ENCODE measurements around the gene APOLD1.
A peak's percentile ranks its signal among the peaks of the same experiment; 100 is the strongest.

APOLD1 gene

DNA sequence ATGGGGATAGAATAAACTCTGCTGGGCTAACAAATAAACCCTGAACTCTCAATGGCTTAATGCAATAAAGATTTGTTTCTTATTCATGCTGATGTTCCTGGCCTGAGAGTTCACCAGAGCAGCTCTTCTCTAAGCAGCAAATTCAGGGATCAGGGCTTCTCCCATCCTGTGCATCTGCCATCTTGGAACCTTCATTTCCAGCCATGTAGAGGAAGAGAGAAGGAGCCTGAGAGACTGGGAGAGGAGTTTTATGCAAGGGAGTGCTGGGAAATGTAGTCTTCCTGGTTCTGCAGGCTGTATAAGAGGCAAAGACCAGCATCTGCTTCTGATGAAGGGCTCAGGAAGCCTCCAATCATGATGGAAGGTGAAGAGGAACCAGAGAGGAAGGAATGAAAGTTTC lies 20.6 kb upstream of the APOLD1 start:
- TF ChIP-seq POLR2A (IDR thresholded peaks at IDR 0.05; ENCODE audit: low read depth, low read length): no peak
- DNase-seq (ENCODE audit: insufficient read length, low spot score) (no peak), FAIRE-seq (no peak)

DNA sequence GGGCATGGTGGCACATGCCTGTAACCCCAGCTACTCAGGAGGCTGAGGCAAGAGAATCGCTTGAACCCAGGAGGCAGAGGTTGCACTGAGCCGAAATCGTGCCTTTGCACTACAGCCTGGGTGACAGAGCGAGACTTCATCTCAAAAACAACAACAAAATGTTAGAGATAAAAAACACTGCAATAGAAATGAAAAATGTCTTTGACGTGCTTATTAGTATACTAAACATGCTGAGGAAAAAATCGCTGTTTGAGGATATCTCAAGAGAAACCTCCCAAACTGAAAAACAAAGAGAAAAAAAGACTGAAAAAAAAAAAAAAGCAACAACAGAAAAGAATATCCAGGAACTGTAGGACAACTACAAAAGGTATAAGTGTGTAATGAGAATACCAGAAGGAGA lies 15.2 kb upstream of the APOLD1 start:
- no peak for FAIRE-seq
- no peak for TF ChIP-seq POLR2A (IDR thresholded peaks at IDR 0.05; ENCODE audit: low read depth, low read length)
- DNase-seq (ENCODE audit: insufficient read length, low spot score): no peak

DNA sequence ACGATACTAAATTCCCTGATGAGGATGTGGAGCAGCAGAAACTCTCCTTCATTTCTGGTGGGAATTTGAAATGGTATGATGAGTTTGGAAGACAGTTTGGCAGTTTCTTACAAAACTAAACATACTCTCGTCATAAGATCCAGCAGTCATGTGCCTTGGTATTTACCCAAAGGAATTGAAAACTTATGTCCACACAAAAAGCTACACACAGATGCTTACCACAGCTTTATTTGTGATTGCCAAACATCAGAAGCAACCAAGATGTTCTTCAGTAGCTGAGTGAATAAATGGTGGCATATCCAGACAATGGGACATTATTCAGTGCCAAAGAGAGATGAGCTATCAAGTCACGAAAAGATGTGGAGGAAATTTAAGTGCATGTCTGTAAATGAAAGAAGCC lies 10.7 kb upstream of the APOLD1 start:
- FAIRE-seq (peak; percentile 48), DNase-seq (ENCODE audit: insufficient read length, low spot score) (no peak)
- no peak for TF ChIP-seq POLR2A (IDR thresholded peaks at IDR 0.05; ENCODE audit: low read depth, low read length)

DNA sequence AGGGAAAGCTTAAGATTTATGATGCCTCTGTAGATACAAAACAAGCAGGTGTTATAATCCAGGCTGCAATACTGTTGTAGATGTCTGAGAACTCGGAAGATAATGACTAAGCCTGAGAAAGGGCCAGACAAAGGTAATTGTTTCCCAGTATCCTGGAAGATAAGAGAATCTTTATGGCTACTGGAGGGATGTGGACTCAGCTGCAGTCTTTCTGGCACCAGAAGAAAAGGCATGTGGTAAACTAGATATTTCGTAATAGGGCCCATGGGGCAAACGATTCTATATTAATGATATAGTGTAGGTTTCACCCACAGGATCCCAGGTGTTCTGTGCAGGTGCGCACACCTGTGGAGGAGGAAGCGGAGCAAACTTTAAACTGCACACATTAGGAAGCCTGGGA lies 9.2 kb upstream of the APOLD1 start:
- DNase-seq (ENCODE audit: insufficient read length, low spot score) (no peak), FAIRE-seq (peak; percentile 58)
- no peak for TF ChIP-seq POLR2A (IDR thresholded peaks at IDR 0.05; ENCODE audit: low read depth, low read length)

DNA sequence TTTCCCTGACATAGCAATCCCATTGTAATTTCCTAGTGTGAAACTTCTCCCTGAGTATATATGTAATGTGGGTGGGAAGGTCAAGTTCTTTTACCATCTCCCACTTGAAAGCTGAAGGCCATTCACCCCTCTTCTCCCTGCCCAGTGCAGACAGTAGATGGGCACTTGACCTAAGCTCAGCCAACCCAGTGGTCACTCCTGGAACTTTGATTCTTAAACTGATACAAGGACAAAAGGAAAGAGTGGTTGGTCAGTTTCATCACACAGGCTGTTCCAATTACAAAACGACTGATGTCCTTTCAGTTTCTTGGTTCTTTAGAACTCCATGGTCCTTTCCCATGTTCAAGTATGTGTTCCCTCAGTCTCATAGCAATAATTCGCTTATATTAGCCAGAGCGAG lies 8.4 kb upstream of the APOLD1 start:
- TF ChIP-seq POLR2A (IDR thresholded peaks at IDR 0.05; ENCODE audit: low read depth, low read length): no peak
- DNase-seq (ENCODE audit: insufficient read length, low spot score) (no peak), FAIRE-seq (peak; percentile 33)

DNA sequence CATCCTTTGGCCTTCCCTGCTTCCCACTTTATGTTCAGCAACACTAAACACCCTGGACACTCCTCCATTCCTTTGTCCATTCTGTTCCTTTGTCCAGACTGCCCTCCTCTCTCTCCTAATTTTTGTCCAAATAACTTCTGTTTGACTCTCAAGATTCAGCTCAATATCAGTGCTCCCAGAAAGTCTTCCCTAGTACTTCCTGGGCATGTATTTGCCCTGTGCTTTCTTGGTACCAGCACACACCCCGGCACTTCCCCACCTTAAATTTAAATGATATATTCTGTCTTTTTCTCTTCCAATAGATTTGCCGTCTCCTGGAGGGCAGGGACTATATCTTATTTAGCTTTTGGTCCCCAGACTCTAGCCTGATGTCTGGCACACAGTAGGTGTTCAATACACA lies 6.5 kb upstream of the APOLD1 start:
- FAIRE-seq (no peak), DNase-seq (ENCODE audit: insufficient read length, low spot score) (no peak)
- no peak for TF ChIP-seq POLR2A (IDR thresholded peaks at IDR 0.05; ENCODE audit: low read depth, low read length)

DNA sequence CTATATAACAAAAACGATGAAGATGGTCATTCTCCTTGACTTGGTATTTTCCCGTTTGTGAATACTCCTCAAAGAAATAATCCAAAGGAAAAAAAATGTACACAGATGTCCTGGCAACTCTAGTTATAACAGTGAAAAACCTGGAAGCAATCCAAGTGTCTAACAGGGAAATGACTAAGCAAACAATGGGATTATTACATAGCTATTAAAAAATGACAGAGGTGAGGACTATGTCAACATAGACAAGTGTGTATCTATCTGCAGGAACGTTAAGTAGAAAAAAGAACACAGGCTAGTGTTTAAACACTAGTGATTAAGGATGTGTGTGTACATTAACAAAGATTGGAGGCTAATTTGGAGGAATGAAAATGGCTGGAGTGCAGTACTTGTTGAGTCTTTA lies 5.9 kb upstream of the APOLD1 start:
- DNase-seq (ENCODE audit: insufficient read length, low spot score) (no peak), FAIRE-seq (peak; percentile 86)
- no peak for TF ChIP-seq POLR2A (IDR thresholded peaks at IDR 0.05; ENCODE audit: low read depth, low read length)

DNA sequence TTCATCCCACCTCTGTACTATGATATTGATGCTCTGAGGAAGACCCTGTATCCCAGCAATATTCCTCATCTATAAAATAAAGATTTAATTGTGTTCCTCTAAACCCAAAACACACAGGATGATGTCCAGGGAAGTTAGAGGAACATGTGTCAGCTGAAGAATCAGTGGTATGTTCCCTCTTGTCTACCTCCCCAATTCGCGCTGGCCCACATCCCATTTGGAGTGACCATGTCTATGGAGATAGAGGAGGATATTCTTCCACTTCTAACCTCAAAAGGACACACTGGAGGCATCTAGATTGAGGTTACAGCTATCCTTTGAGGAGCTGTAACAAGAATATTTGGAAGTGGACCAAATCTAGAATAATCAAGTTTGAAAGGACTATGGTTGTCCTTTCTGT lies 1.3 kb upstream of the APOLD1 start:
- TF ChIP-seq POLR2A (IDR thresholded peaks at IDR 0.05; ENCODE audit: low read depth, low read length): no peak
- DNase-seq (ENCODE audit: insufficient read length, low spot score) (no peak), FAIRE-seq (no peak)

DNA sequence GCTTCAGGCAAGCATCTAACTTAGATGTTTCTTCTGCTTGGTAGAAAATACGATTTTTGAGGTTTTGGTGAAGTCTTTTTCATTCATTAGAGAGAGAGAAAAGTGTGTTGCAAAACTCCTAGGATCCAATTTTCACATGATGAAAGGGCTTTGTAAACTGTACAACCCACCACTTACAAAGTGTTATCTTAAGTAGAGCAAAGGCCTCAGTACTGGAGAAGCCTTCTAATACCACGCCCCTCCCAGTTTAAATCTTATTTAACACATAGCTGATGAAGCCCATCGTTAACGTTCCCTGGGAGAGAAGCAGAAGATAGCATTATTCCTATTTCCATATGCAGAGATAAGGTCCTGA lies 869 bp downstream of the APOLD1 start:
- DNase-seq (ENCODE audit: insufficient read length, low spot score) (no peak), FAIRE-seq (no peak)

DNA sequence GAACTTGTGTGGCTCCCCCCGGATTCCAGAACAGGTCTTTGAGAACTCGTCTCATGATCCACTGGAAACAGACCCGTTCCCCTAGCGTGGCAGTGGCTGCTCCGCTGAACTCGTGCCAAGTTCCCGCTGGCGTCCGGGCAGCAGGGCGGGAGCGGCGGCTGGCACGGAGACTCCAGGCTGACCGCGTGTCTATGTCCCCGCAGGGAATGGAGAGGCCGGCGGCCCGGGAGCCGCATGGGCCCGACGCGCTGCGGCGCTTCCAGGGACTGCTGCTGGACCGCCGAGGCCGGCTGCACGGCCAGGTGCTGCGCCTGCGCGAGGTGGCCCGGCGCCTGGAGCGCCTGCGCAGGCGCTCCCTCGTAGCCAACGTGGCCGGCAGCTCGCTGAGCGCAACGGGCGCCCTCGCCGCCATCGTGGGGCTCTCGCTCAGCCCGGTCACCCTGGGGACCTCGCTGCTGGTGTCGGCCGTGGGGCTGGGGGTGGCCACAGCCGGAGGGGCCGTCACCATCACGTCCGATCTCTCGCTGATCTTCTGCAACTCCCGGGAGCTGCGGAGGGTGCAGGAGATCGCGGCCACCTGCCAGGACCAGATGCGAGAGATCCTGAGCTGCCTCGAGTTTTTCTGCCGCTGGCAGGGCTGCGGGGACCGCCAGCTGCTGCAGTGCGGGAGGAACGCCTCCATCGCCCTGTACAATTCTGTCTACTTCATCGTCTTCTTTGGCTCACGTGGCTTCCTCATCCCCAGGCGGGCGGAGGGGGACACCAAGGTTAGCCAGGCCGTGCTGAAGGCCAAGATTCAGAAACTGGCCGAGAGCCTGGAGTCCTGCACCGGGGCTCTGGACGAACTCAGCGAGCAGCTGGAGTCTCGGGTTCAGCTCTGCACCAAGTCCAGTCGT lies 1.5 kb downstream of the APOLD1 start:
- FAIRE-seq (no peak), DNase-seq (ENCODE audit: insufficient read length, low spot score) (peak; percentile 69)
- TF ChIP-seq POLR2A (IDR thresholded peaks at IDR 0.05; ENCODE audit: low read depth, low read length): peak; percentile 82

More for the DNA sequence above, 869 bp downstream of the APOLD1 start:
- no peak for TF ChIP-seq POLR2A (IDR thresholded peaks at IDR 0.05; ENCODE audit: low read depth, low read length)

DNA sequence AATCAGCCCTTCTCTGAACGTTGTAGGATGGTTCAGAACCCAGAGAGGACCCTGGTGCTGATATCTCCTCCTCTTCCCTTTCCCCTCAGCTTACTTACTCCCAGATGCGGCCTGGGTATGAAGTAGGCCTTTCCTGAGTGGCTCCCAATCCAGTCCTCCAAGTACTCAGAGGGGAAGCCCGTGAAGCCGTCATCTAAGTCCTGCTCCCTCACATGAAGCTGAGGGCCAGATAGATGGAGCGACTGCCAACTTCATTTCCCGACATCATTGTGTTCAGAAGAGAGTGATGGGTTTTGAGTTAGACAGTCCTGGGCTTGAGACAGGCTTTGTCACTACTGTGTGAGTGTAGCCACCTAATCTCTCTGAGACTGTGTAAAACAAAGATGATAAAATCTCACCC lies 2.7 kb downstream of the APOLD1 start:
- DNase-seq (ENCODE audit: insufficient read length, low spot score): no peak
- no peak for FAIRE-seq
- TF ChIP-seq POLR2A (IDR thresholded peaks at IDR 0.05; ENCODE audit: low read depth, low read length): no peak

DNA sequence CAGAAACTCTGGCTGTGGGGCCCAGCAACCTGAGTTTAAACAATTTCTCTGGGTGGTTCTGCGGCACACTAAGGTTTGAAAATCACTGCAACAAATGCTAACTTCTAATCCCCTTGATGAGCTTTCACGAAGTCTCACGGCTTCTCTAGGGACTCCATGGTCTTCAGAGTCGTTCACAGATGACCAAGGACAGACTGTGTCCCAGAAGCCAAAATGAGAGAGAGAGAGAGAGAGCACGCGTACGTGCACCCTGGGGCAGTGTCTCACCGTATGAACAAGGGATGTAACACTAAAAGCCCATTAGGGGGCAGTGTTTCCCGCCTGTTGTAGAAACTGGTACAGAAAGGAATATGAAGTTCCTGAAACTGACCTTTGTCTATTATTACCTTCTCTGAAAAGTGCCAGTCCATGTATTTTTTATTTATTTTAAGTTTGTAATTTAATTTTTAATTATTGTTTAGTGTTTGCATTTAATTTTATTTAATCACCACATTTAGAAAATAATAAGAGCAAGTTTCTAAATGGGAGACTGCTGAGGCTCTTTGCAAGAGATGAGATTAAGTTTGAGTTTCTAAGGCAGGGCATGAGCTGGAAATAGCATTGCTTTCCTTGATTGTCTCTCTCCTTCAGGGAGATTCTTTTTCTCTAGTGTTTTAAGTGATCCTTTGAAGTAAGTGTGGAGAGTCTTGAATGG lies 3.4 kb downstream of the APOLD1 start:
- DNase-seq (ENCODE audit: insufficient read length, low spot score) (peak; percentile 39), FAIRE-seq (no peak)
- no peak for TF ChIP-seq POLR2A (IDR thresholded peaks at IDR 0.05; ENCODE audit: low read depth, low read length)

DNA sequence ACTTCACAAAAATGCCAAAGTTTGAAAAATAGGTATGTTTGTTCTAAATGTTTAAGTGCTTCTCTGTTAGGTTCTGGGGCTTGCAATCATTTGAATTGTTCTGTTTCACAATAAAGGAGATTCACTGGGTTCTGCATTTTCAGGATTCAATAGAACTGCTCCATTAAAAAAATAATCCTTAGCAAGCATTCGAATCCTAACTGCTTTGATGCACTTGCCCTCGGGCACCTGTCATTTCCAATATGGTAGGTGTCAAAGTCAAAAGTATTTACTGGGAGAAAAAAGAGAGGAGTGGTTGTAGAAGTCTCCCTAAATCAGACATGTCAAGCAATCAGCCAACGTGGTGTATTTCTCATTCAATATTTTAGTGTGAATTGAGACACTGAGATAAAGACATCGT lies 5.5 kb downstream of the APOLD1 start:
- no peak for FAIRE-seq
- TF ChIP-seq POLR2A (IDR thresholded peaks at IDR 0.05; ENCODE audit: low read depth, low read length): no peak
- no peak for DNase-seq (ENCODE audit: insufficient read length, low spot score)

DNA sequence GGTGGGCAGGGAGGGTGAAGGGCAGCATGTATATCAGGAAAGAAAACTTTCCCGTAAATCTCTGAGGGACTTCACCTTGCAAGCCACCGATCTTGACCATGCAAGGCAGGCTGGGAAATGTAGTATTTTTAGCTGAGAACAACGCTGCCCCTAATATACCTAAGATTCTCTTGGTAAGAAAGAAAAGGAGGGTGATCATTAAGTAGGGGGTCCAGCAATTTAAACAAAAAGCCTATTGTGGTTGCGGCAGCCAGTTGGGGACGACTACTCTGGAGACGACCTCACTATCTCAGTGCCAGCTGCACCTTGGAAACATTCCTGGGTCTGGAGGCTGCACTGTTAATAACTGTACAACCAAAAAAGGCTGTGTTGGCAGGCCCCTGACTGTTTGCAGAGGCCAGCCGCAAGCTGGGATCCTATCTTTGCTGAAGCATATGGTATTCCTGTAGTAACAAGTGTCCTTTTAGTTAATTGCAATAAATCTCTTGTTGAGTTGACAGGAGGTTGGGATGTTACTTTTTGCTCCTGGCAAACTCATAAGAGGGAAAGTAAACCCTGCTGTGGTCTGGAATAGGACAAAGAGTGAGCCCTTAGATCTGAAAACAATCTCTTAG lies 6.4 kb downstream of the APOLD1 start:
- DNase-seq (ENCODE audit: insufficient read length, low spot score): no peak
- FAIRE-seq: no peak
- no peak for TF ChIP-seq POLR2A (IDR thresholded peaks at IDR 0.05; ENCODE audit: low read depth, low read length)

All from H54 (cell line).